H1 (cell line): ENCODE measurements around the gene SLX4IP. TPM values are rescaled to one million over a fixed set of nuclear protein-coding genes. Genes with fewer than 3 reads are reported as not detected.

Experiments used
- CTCF ChIA-PET: fragments of 300-600 bp; sonication (Branson Sonifier 250); formaldehyde crosslinking; loops from one replicate; lab custom pipeline; 2021; ENCODE audit not compliant: partially characterized antibody; lab: Charles Lee
- POLR2A ChIA-PET: fragments of 300-600 bp; sonication (Branson Sonifier 250); formaldehyde crosslinking; loops from one replicate; lab custom pipeline; 2021; ENCODE audit warnings: inconsistent platforms; ENCODE audit not compliant: partially characterized antibody; lab: Charles Lee
- DNase-seq, 2 experiments: peaks; one replicate each; pipeline versions ENCODE4 v3.0.0 to v3.0.0-alpha.2; 2010 to 2022; ENCODE audit warnings: low spot score in 2 of 2, low read depth in 1 of 2, mixed read lengths in 1 of 2
- FAIRE-seq: peaks from 2 replicates; lab custom pipeline; 2011; peaks lifted over from hg19 to GRCh38; lab: Jason Lieb, UNC
- H2AFZ ChIP-seq: 2 replicates; pipeline ENCODE4 v1.8.1; 2012; ENCODE audit warnings: low read length, inconsistent platforms
- H2AK5ac ChIP-seq: 2 replicates; pipeline ENCODE4 v1.6.1; 2013; ENCODE audit warnings: low read depth, low read length
- H2BK120ac ChIP-seq: replicated peaks from 2 replicates; pipeline ENCODE3; 2013; ENCODE audit warnings: low read depth, low read length, inconsistent platforms
- H2BK12ac ChIP-seq: 2 replicates; pipeline ENCODE4 v1.6.1; 2013; ENCODE audit warnings: low read depth, low read length
- H2BK15ac ChIP-seq: 2 replicates; pipeline ENCODE4 v1.6.1; 2013; ENCODE audit warnings: low read length
- H2BK20ac ChIP-seq: 2 replicates; pipeline ENCODE4 v1.6.1; 2013; ENCODE audit warnings: low read length
- H2BK5ac ChIP-seq: 2 replicates; pipeline ENCODE4 v1.6.1; 2013; ENCODE audit warnings: low read depth, low read length
- H3K14ac ChIP-seq: 2 replicates; pipeline ENCODE4 v1.6.1; 2013; ENCODE audit warnings: inconsistent platforms; ENCODE audit not compliant: insufficient read length
- H3K18ac ChIP-seq: 2 replicates; pipeline ENCODE4 v1.6.1; 2013; ENCODE audit warnings: low read length; ENCODE audit errors: extremely low read depth
- H3K23ac ChIP-seq: 2 replicates; pipeline ENCODE4 v1.6.1; 2013; ENCODE audit warnings: inconsistent platforms; ENCODE audit not compliant: insufficient read length
- H3K23me2 ChIP-seq: 2 replicates; pipeline ENCODE4 v1.6.1; 2013; ENCODE audit warnings: low read depth, low read length
- H3K27ac ChIP-seq: 2 replicates; pipeline ENCODE4 v1.6.1; 2011; ENCODE audit warnings: low read depth, low read length, inconsistent platforms
- H3K27me3 ChIP-seq, 4 experiments: replicated peaks in 1 of 4; 1 replicate in 1 of 4; 2 replicates in 3 of 4; pipeline versions ENCODE4 v1.6.1 to v1.8.1; 2011 to 2013; ENCODE audit warnings: low read length in 3 of 4, mild to moderate bottlenecking in 3 of 4, inconsistent platforms in 2 of 4, mixed read lengths in 2 of 4, moderate library complexity in 1 of 4; ENCODE audit not compliant: control insufficient read depth in 3 of 4, insufficient read depth in 3 of 4; ENCODE audit errors: extremely low read depth in 1 of 4
- H3K36me3 ChIP-seq, 4 experiments: 2 replicates each; pipeline versions ENCODE4 v1.6.1 to v1.8.1; 2011 to 2013; ENCODE audit warnings: mild to moderate bottlenecking in 4 of 4, low read length in 3 of 4, moderate library complexity in 2 of 4, control low read depth in 1 of 4, inconsistent platforms in 1 of 4; ENCODE audit not compliant: insufficient read depth in 4 of 4, control insufficient read depth in 2 of 4
- H3K4ac ChIP-seq: replicated peaks from 2 replicates; pipeline ENCODE3; 2013; ENCODE audit warnings: low read length, low read depth, mixed read lengths, inconsistent platforms; ENCODE audit not compliant: insufficient read length
- H3K4me1 ChIP-seq, 4 experiments: replicated peaks in 1 of 4; 1 replicate in 1 of 4; 2 replicates in 3 of 4; pipeline versions ENCODE4 v1.6.1 to v1.8.1; 2011 to 2013; ENCODE audit warnings: low read length in 3 of 4, inconsistent platforms in 2 of 4, mixed read lengths in 1 of 4; ENCODE audit not compliant: insufficient read depth in 4 of 4, control insufficient read depth in 3 of 4
- H3K4me2 ChIP-seq, 2 experiments: 2 replicates each; pipeline versions ENCODE4 v1.6.1 to v1.8.1; 2011 to 2013; ENCODE audit warnings: low read depth in 2 of 2, low read length in 2 of 2, control low read depth in 1 of 2, inconsistent platforms in 1 of 2, mild to moderate bottlenecking in 1 of 2; ENCODE audit not compliant: insufficient read depth in 1 of 2
- H3K4me3 ChIP-seq, 4 experiments: fragments of 200-600, 300-600 bp in 1 of 4; sonication (generic), shearing (Covaris generic), sonication (Bioruptor Twin) in 1 of 4; 2 replicates each; pipeline versions ENCODE4 v1.5.1 to v1.8.1; 2011 to 2016; ENCODE audit warnings: low read length in 4 of 4, low read depth in 3 of 4, control low read depth in 2 of 4, inconsistent platforms in 2 of 4, mild to moderate bottlenecking in 2 of 4, mixed read lengths in 1 of 4, moderate library complexity in 1 of 4; ENCODE audit not compliant: insufficient read depth in 2 of 4; ENCODE audit errors: extremely low read depth in 1 of 4
- H3K56ac ChIP-seq: replicated peaks from 2 replicates; pipeline ENCODE3; 2013; ENCODE audit warnings: low read depth, mild to moderate bottlenecking, mixed read lengths, low read length, inconsistent platforms; ENCODE audit not compliant: insufficient read length
- H3K79me1 ChIP-seq: 2 replicates; pipeline ENCODE4 v1.6.1; 2013; ENCODE audit warnings: low read depth, low read length, control low read depth
- H3K79me2 ChIP-seq, 2 experiments: 2 replicates each; pipeline versions ENCODE4 v1.6.1 to v1.8.1; 2012 to 2013; ENCODE audit warnings: low read length in 2 of 2, mild to moderate bottlenecking in 2 of 2, inconsistent platforms in 1 of 2; ENCODE audit not compliant: insufficient read depth in 2 of 2, control insufficient read depth in 1 of 2
- H3K9ac ChIP-seq, 4 experiments: replicated peaks in 1 of 4; 1 replicate in 1 of 4; 2 replicates in 3 of 4; pipeline versions ENCODE4 v1.6.1 to v1.8.1; 2011 to 2013; ENCODE audit warnings: low read depth in 3 of 4, low read length in 3 of 4, control low read depth in 2 of 4, mild to moderate bottlenecking in 2 of 4, moderate library complexity in 2 of 4, inconsistent platforms in 1 of 4; ENCODE audit errors: extremely low read depth in 1 of 4
- H3K9me3 ChIP-seq, 2 experiments: 2 replicates each; pipeline versions ENCODE4 v1.6.1 to v1.8.1; 2012 to 2013; ENCODE audit warnings: mild to moderate bottlenecking in 2 of 2, moderate library complexity in 2 of 2, control low read depth in 1 of 2, inconsistent platforms in 1 of 2, low read depth in 1 of 2, low read length in 1 of 2, mixed read lengths in 1 of 2; ENCODE audit not compliant: insufficient read depth in 2 of 2
- H4K20me1 ChIP-seq, 2 experiments: replicated peaks in 1 of 2; 2 replicates each; pipeline versions ENCODE3 to v1.8.1; 2011 to 2013; ENCODE audit warnings: inconsistent platforms in 2 of 2, low read length in 2 of 2, mild to moderate bottlenecking in 1 of 2; ENCODE audit not compliant: insufficient read depth in 2 of 2, control insufficient read depth in 1 of 2
- H4K5ac ChIP-seq: 2 replicates; pipeline ENCODE4 v1.6.1; 2013; ENCODE audit warnings: low read length, low read depth, mixed read lengths, inconsistent platforms; ENCODE audit not compliant: insufficient read length
- H4K8ac ChIP-seq: 2 replicates; pipeline ENCODE4 v1.8.0; 2013; ENCODE audit warnings: mild to moderate bottlenecking, moderate library complexity, low read length, inconsistent platforms; ENCODE audit not compliant: insufficient read depth; ENCODE audit errors: extremely low read depth
- H4K91ac ChIP-seq: replicated peaks from 2 replicates; pipeline ENCODE3; 2013; ENCODE audit warnings: low read length, mixed read lengths, inconsistent platforms; ENCODE audit not compliant: insufficient read length
- BCL11A ChIP-seq, 2 experiments: IDR thresholded peaks; one replicate each; pipeline ENCODE4 v1.6.1; 2011; ENCODE audit warnings: low read depth in 2 of 2, low read length in 2 of 2, mild to moderate bottlenecking in 2 of 2
- CTBP2 ChIP-seq: IDR thresholded peaks from 2 replicates; pipeline ENCODE4 v1.7.0; 2011; ENCODE audit warnings: borderline replicate concordance, mild to moderate bottlenecking, moderate library complexity, mixed read lengths, low read length; ENCODE audit not compliant: insufficient read depth, insufficient read length
- EGR1 ChIP-seq: IDR thresholded peaks from 2 replicates; pipeline ENCODE4 v1.6.1; 2011; ENCODE audit warnings: low read depth, low read length, borderline replicate concordance
- EP300 ChIP-seq, 2 experiments: IDR thresholded peaks; 1 replicate in 1 of 2; 2 replicates in 1 of 2; pipeline ENCODE4 v1.6.1; 2011 to 2012; ENCODE audit warnings: low read depth in 2 of 2, low read length in 2 of 2, mild to moderate bottlenecking in 2 of 2, borderline replicate concordance in 1 of 2, inconsistent platforms in 1 of 2, moderate library complexity in 1 of 2
- JUND ChIP-seq: IDR thresholded peaks from 2 replicates; pipeline ENCODE4 v1.6.1; 2011; ENCODE audit warnings: mild to moderate bottlenecking, improper control_type of control experiment, low read length
- MAFK ChIP-seq: IDR thresholded peaks from 2 replicates; pipeline ENCODE4 v1.6.1; 2012; ENCODE audit warnings: low read depth, mild to moderate bottlenecking, improper control_type of control experiment, low read length
- RAD21 ChIP-seq, 2 experiments: IDR thresholded peaks in 1 of 2; conservative IDR thresholded peaks in 1 of 2; 2 replicates each; pipeline ENCODE4 v1.6.1; 2011; ENCODE audit warnings: low read depth in 2 of 2, low read length in 2 of 2, improper control_type of control experiment in 1 of 2, inconsistent platforms in 1 of 2, mild to moderate bottlenecking in 1 of 2, moderate library complexity in 1 of 2
- SAP30 ChIP-seq: fragments of 300-600 bp; sonication (generic); IDR thresholded peaks from 2 replicates; pipeline ENCODE4 v1.7.1; 2012; ENCODE audit warnings: low read length, moderate library complexity, mild to moderate bottlenecking, inconsistent platforms; ENCODE audit not compliant: insufficient read depth, insufficient replicate concordance
- SP4 ChIP-seq: IDR thresholded peaks from 2 replicates; pipeline ENCODE4 v1.6.1; 2012; ENCODE audit warnings: low read length, inconsistent platforms
- SUZ12 ChIP-seq: fragments of 200-600 bp; sonication (generic); IDR thresholded peaks from 2 replicates; pipeline ENCODE4 v1.6.1; 2012; ENCODE audit warnings: mild to moderate bottlenecking, inconsistent platforms, low read length, moderate library complexity, mixed read lengths
- WGBS, 2 experiments: shearing (Covaris generic) in 1 of 2; methylation state at CpG; one replicate each; pipeline versions ENCODE4 v1.1.6 to v1.1.7; 2013 to 2015; ENCODE audit warnings: low lambda C conversion rate in 2 of 2, mixed read lengths in 2 of 2, inconsistent platforms in 1 of 2, low coverage in 1 of 2, missing lambda C conversion rate in 1 of 2; ENCODE audit not compliant: insufficient replicate concordance in 2 of 2, insufficient coverage in 1 of 2, insufficient read length in 1 of 2; ENCODE audit errors: extremely low coverage in 1 of 2, missing lambda C conversion rate in 1 of 2; 5-methylcytosine and 5-hydroxymethylcytosine counted together
- polyA plus RNA-seq, 7 experiments: library from polyadenylated mRNA; depleted of rRNA in 3 of 7; stranded (reverse) in 5 of 7; unstranded in 2 of 7; fragments of >200 nt in 5 of 7; fragments of 200-250 nt in 2 of 7; gene quantifications; 1 replicate in 5 of 7; 2 replicates in 1 of 7; 4 replicates in 1 of 7; pipeline versions ENCODE4 v1.2.1 to v1.2.3, GENCODE V29; 2011 to 2013; ENCODE audit warnings: missing spikeins in 2 of 7, mixed read lengths in 2 of 7
- total RNA-seq: library from RNA; stranded (reverse); fragmentation: NEBNext Ultra II Directional; extraction: Animal tissue kit (Norgen Biotek cat#: 25700); gene quantifications from 2 replicates; pipeline ENCODE4 v1.2.1, GENCODE V29; 2021

Gene SLX4IP
- total and polyA plus RNA-seq, 2 of the 8 experiments (the other 6 are each of a cell fraction or from before 2014, with no cell fraction given), result 2.4 to 8.7 TPM

GRCh38 chr20:10641467-10641866, 206.4 kb downstream of the SLX4IP start:
- POLR2A ChIA-PET, result no interaction called here
- peaks cover 1 to 9% of the 10 kb centered on the region in 2 experiments for H4K20me1 ChIP-seq
- no peak overlapping the region for H2BK15ac ChIP-seq

More at GRCh38 chr20:10641467-10641866, 206.4 kb downstream of the SLX4IP start:
- Histone ChIP-seq H3K23ac (no peak overlapping the region), H3K18ac (no peak overlapping the region), H3K23me2 (no peaks in the 10 kb centered on the region; the same call in 1 of the 2 replicates), H3K14ac (no peak overlapping the region), H3K27ac (no peak overlapping the region), H2BK20ac (no peak overlapping the region), H3K4ac (no peak overlapping the region), H3K56ac (no peak overlapping the region), H3K4me1 (peaks cover 9 to 20% (median 9%) of the 10 kb centered on the region in 4 experiments), H3K36me3 (peaks cover 36 to 83% (median 72%) of the 10 kb centered on the region in 4 experiments), H3K79me2 (no peaks in the 10 kb centered on the region), H2AFZ (no peak overlapping the region), H4K8ac (no peak overlapping the region), H4K5ac (no peak overlapping the region), H2AK5ac (no peak overlapping the region), H2BK12ac (no peak overlapping the region), H3K4me3 (no peak overlapping the region), H2BK120ac (no peak overlapping the region), H3K9me3 (no peaks in the 10 kb centered on the region), H4K91ac (no peak overlapping the region), H2BK5ac (no peak overlapping the region; the same call in 1 of the 2 replicates), H3K79me1 (peaks cover 3% of the 10 kb centered on the region), H3K9ac (no peak overlapping the region), H3K4me2 (no peak overlapping the region), H3K27me3 (no peaks in the 10 kb centered on the region; a peak in 1 of 7 replicates)
- TF ChIP-seq SP4, result no peak
- TF ChIP-seq CTBP2, result no peak
- TF ChIP-seq BCL11A (IDR thresholded peaks at IDR 0.05; ENCODE audit: low read depth in 2 of 2, low read length in 2 of 2), result no peak
- no peak for TF ChIP-seq SAP30
- no peak for TF ChIP-seq JUND
- TF ChIP-seq MAFK, result no peak
- no peak for TF ChIP-seq RAD21 (IDR thresholded peaks at IDR 0.05 in 1 of 2, conservative IDR thresholded peaks at IDR 0.05 in 1 of 2; ENCODE audit: low read depth in 2 of 2, low read length in 2 of 2)
- no peak for TF ChIP-seq EGR1
- no peak for TF ChIP-seq SUZ12
- TF ChIP-seq EP300 (IDR thresholded peaks at IDR 0.05; ENCODE audit: borderline replicate concordance in 1 of 2, low read depth in 2 of 2, low read length in 2 of 2), result no peak
- CTCF ChIA-PET, result interaction anchor here (0.7 to 8.4 kb wide), 8 partner anchors 8 to 1087 kb away, joined by 3 to 55 read pairs (median 4); no protein-coding TSS in a partner anchor
- DNase-seq (no peak), FAIRE-seq (no peak)
- WGBS, 2 experiments, result 95% methylated on average over 12 of the region's 12 CpGs; no CpG with 5 or more reads in 1 of the 2 experiments
